B cell (primary cell): ENCODE results near the gene PEBP1. TPM values are rescaled to one million over a fixed set of nuclear protein-coding genes. Genes with fewer than 3 reads are reported as not detected.

Experiments
- ATAC-seq: fragments of 200-7000 bp; cut with Tn5 transposase; one replicate; pipeline ENCODE4 v1.10.0; 2021; ENCODE audit warnings: low read depth, mild to moderate bottlenecking, moderate number of reproducible peaks, moderate library complexity
- CTCF ChIA-PET: fragments of 350-600 bp; sonication (Branson Sonifier 250); formaldehyde crosslinking; loops from one replicate; lab custom pipeline; 2021; ENCODE audit warnings: antibody characterized with exemption, inconsistent platforms; lab: Charles Lee
- POLR2A ChIA-PET: fragments of 350-600 bp; sonication (Branson Sonifier 250); formaldehyde crosslinking; loops from one replicate; lab custom pipeline; 2021; ENCODE audit warnings: antibody characterized with exemption; lab: Charles Lee
- DNase-seq: peaks from one replicate; pipeline ENCODE4 v3.0.0; 2013
- H2AFZ ChIP-seq: 2 replicates; pipeline ENCODE4 v1.6.1; 2012; ENCODE audit warnings: mild to moderate bottlenecking, low read depth, low read length; ENCODE audit not compliant: insufficient read depth, poor library complexity, severe bottlenecking
- H3K27ac ChIP-seq, 2 donors: 1 replicate in 1 of 2; 2 replicates in 1 of 2; pipeline ENCODE4 v1.5.1; 2012 to 2013; ENCODE audit warnings: low read length in 2 of 2, mild to moderate bottlenecking in 2 of 2, moderate library complexity in 1 of 2
- H3K27me3 ChIP-seq, 4 experiments: fragments of 200-600 bp in 1 of 4; sonication (generic) in 1 of 4; replicated peaks in 1 of 4; 1 replicate in 2 of 4; 2 replicates in 2 of 4; pipeline versions ENCODE4 v1.6.1 to v1.7.0; 2013 to 2016; ENCODE audit warnings: low read length in 3 of 4, mild to moderate bottlenecking in 2 of 4, mixed read lengths in 1 of 4, moderate library complexity in 1 of 4; ENCODE audit not compliant: insufficient read depth in 4 of 4, control insufficient read depth in 3 of 4; ENCODE audit errors: control extremely low read depth in 1 of 4
- H3K36me3 ChIP-seq, 2 experiments: replicated peaks in 1 of 2; 1 replicate in 1 of 2; 2 replicates in 1 of 2; pipeline versions ENCODE4 v1.6.1 to v1.7.1; 2013; ENCODE audit warnings: low read length in 1 of 2; ENCODE audit not compliant: insufficient read depth in 2 of 2, control insufficient read depth in 1 of 2; ENCODE audit errors: control extremely low read depth in 1 of 2, extremely low read depth in 1 of 2
- H3K4me1 ChIP-seq, 2 donors: fragments of 200-600 bp in 1 of 2; sonication (generic) in 1 of 2; 1 replicate in 1 of 2; 2 replicates in 1 of 2; pipeline versions ENCODE4 v1.5.1 to v1.6.1; 2013 to 2017; ENCODE audit warnings: low read length in 2 of 2; ENCODE audit not compliant: control insufficient read depth in 2 of 2, insufficient read depth in 2 of 2
- H3K4me2 ChIP-seq: replicated peaks from 2 replicates; pipeline ENCODE3; 2012; ENCODE audit warnings: mild to moderate bottlenecking, low read depth, low read length; ENCODE audit not compliant: poor library complexity, severe bottlenecking
- H3K4me3 ChIP-seq, 5 experiments: fragments of 200-600 bp in 1 of 5; sonication (generic) in 1 of 5; 1 replicate in 3 of 5; 2 replicates in 2 of 5; pipeline versions ENCODE4 v1.5.1 to v1.7.0; 2011 to 2016; ENCODE audit warnings: low read length in 4 of 5, mild to moderate bottlenecking in 4 of 5, low read depth in 2 of 5, control low read depth in 1 of 5, moderate library complexity in 1 of 5; ENCODE audit not compliant: insufficient read depth in 1 of 5; ENCODE audit errors: control extremely low read depth in 1 of 5, extremely low read depth in 1 of 5
- H3K79me2 ChIP-seq: fragments of 200-600 bp; sonication (generic); one replicate; pipeline ENCODE4 v1.6.0; 2016; ENCODE audit warnings: low read length; ENCODE audit not compliant: control insufficient read depth, insufficient read depth
- H3K9ac ChIP-seq: fragments of 200-600 bp; sonication (generic); 2 replicates; pipeline ENCODE4 v1.6.1; 2017; ENCODE audit warnings: mild to moderate bottlenecking, low read length, moderate library complexity
- H3K9me3 ChIP-seq, 3 donors: one replicate each; pipeline versions ENCODE4 v1.6.1 to v1.7.1; 2013; ENCODE audit warnings: low read length in 2 of 3; ENCODE audit not compliant: control insufficient read depth in 2 of 3, insufficient read depth in 1 of 3; ENCODE audit errors: control extremely low read depth in 1 of 3
- H4K20me1 ChIP-seq: 2 replicates; pipeline ENCODE4 v1.6.0; 2012; ENCODE audit warnings: mild to moderate bottlenecking, low read length; ENCODE audit not compliant: insufficient read depth, control insufficient read depth, poor library complexity, severe bottlenecking
- H3K27ac Mint-ChIP-seq: one replicate; pipeline ENCODE4 v1.8.0; 2021; ENCODE audit warnings: mixed read lengths
- H3K27me3 Mint-ChIP-seq: one replicate; pipeline ENCODE4 v1.8.0; 2021; ENCODE audit warnings: mixed read lengths
- H3K4me1 Mint-ChIP-seq: one replicate; pipeline ENCODE4 v1.8.0; 2021; ENCODE audit warnings: mixed read lengths
- H3K4me3 Mint-ChIP-seq: one replicate; pipeline ENCODE4 v1.8.0; 2021; ENCODE audit warnings: mixed read lengths
- H3K9me3 Mint-ChIP-seq: one replicate; pipeline ENCODE4 v1.8.0; 2022; ENCODE audit warnings: mixed read lengths; ENCODE audit not compliant: insufficient read depth
- CTCF ChIP-seq: fragments of 200-600 bp; IDR thresholded peaks from one replicate; pipeline ENCODE4 v1.8.0; 2022; ENCODE audit warnings: antibody characterized with exemption, mild to moderate bottlenecking
- EZH2 ChIP-seq: IDR thresholded peaks from 2 replicates; pipeline ENCODE4 v1.6.1; 2012; ENCODE audit warnings: borderline replicate concordance, low read depth, mild to moderate bottlenecking, moderate library complexity, low read length; ENCODE audit not compliant: insufficient read depth, poor library complexity, severe bottlenecking
- WGBS: methylation state at CpG from one replicate; pipeline ENCODE4 v1.1.5; 2013; ENCODE audit warnings: missing lambda C conversion rate; ENCODE audit not compliant: insufficient coverage; 5-methylcytosine and 5-hydroxymethylcytosine counted together
- intact Hi-C: fragments of 100-400 bp; cut with micrococcal nuclease; formaldehyde crosslinking; loops from one replicate; pipeline ENCODE4 v1.10.0; 2022
- polyA plus RNA-seq: library from polyadenylated mRNA; depleted of rRNA; stranded (reverse); fragments of >200 nt; gene quantifications from 2 replicates; pipeline ENCODE4 v1.2.3, GENCODE V29; 2012
- total RNA-seq, 2 donors: library from RNA; stranded (reverse); fragments of 120-200 nt in 1 of 2; gene quantifications; 1 replicate in 1 of 2; 2 replicates in 1 of 2; pipeline versions ENCODE4 v1.2.3 to v1.2.4, GENCODE V29; 2013 to 2022

Gene PEBP1
- total and polyA plus RNA-seq, 2 donors (not counting 1 experiment from before 2014, with no cell fraction given) = 76.6 to 106 TPM

- H2AFZ ChIP-seq = no peak overlapping the region
- Mint-ChIP-seq H3K27ac (no peak overlapping the region), H3K4me3 (no peak overlapping the region), H3K9me3 (no peaks in the 10 kb centered on the region), H3K27me3 (no peaks in the 10 kb centered on the region), H3K4me1 (peaks cover 6% of the 10 kb centered on the region)
- DNase-seq = no peak
- H3K27me3 ChIP-seq = no peaks in the 10 kb centered on the region
- H3K4me1 ChIP-seq = no peaks in the 10 kb centered on the region
- H3K79me2 ChIP-seq = no peaks in the 10 kb centered on the region
- no peak overlapping the region for H3K27ac ChIP-seq
- peaks cover 5 to 33% of the 10 kb centered on the region in 2 experiments for H3K36me3 ChIP-seq
- H4K20me1 ChIP-seq = no peaks in the 10 kb centered on the region
- TF ChIP-seq CTCF = no peak
- no peak for TF ChIP-seq EZH2
- ATAC-seq = no peak
- H3K9me3 ChIP-seq = no peaks in the 10 kb centered on the region
- CTCF ChIA-PET = no interaction called here
- POLR2A ChIA-PET = no interaction called here
- WGBS = no CpG with 5 or more reads among the region's 5 CpGs
- no peak overlapping the region for H3K9ac ChIP-seq
- H3K4me2 ChIP-seq = no peak overlapping the region
- H3K4me3 ChIP-seq = no peak overlapping the region
- intact Hi-C loops = no loop called here
Observed at GRCh38 chr12:118148287-118148686, 12.4 kb downstream of the PEBP1 start.

GRCh38 chr12:118150625-118151024, 14.7 kb downstream of the PEBP1 start:
- H3K4me2 ChIP-seq = no peak overlapping the region
- H3K27ac ChIP-seq = no peak overlapping the region
- ChIA-PET POLR2A (no interaction called here), CTCF (interaction anchor here (1.4 kb wide), 1 partner anchor 33 kb away, joined by 3 read pairs; no protein-coding TSS in a partner anchor)
- H4K20me1 ChIP-seq = no peaks in the 10 kb centered on the region
- DNase-seq = no peak
- no peaks in the 10 kb centered on the region for H3K9me3 Mint-ChIP-seq
- no peak overlapping the region for H3K4me3 Mint-ChIP-seq
- ATAC-seq = no peak
- no peaks in the 10 kb centered on the region for H3K9me3 ChIP-seq
- H3K4me3 ChIP-seq = no peak overlapping the region
- H3K4me1 ChIP-seq = no peaks in the 10 kb centered on the region
- H3K36me3 ChIP-seq = peaks cover 6 to 20% of the 10 kb centered on the region in 2 experiments
- no peak overlapping the region for H3K27ac Mint-ChIP-seq
- WGBS = 96% methylated on average over 3 of the region's 7 CpGs
- H3K27me3 Mint-ChIP-seq = no peaks in the 10 kb centered on the region
- H3K4me1 Mint-ChIP-seq = no peaks in the 10 kb centered on the region
- H3K79me2 ChIP-seq = no peaks in the 10 kb centered on the region
- intact Hi-C loops = no loop called here
- H2AFZ ChIP-seq = no peak overlapping the region
- TF ChIP-seq CTCF (no peak), EZH2 (no peak)
- no peak overlapping the region for H3K9ac ChIP-seq
- H3K27me3 ChIP-seq = no peaks in the 10 kb centered on the region
